ENCODE results near the gene CEBPA.
"Not testable (repeated sequence)": the region's sequence is repeated elsewhere in the genome, so short reads cannot be mapped to it uniquely, and the experiment has no call there.

CEBPA gene

DNA sequence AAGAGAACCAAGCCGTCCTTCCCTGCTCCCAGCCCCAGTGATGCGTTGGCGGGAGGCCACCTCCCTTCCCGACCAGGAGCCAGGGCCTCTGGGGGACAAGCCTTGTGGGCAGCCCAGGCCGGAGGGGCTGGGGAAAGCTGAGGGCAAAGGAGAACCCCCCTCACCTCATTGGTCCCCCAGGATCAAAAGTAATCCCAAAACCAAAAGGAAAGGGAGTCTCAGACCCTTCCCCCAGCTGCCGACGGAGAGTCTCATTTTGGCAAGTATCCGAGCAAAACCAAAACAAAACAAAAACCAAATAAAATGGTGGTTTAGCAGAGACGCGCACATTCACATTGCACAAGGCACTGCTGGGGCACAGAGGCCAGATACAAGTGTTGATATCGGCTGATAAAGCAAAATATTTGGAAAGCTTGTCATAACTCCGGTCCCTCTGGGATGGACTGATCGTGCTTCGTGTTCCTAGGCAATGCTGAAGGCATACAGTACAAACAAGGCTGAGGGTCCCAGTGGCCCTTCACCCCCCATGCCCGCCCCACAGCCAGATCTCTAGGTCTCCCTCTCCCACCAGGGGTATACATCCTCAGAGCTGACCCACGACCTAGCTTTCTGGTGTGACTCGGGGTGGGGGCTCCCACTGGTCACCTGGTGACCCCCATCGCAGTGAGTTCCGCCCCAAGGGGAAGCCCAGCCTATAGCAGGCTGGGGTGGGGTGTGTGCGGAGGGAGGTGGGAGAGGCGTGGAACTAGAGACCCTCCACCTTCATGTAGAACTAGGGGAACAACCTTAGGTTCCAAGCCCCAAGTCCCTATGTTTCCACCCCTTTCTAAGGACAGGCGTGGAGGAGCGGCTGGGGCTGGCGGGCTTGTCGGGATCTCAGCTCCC is 2.1 kb downstream of the CEBPA start:
- DNase-seq (ENCODE audit: low read depth) = no peak

- no peak for DNase-seq (ENCODE audit: low read depth)
Observed at GRCh38 chr19:33299051-33299688, 3.2 kb downstream of the CEBPA start.

- DNase-seq (ENCODE audit: low read depth) = no peak
Observed at GRCh38 chr19:33298146-33298911, 4.0 kb downstream of the CEBPA start.

DNA sequence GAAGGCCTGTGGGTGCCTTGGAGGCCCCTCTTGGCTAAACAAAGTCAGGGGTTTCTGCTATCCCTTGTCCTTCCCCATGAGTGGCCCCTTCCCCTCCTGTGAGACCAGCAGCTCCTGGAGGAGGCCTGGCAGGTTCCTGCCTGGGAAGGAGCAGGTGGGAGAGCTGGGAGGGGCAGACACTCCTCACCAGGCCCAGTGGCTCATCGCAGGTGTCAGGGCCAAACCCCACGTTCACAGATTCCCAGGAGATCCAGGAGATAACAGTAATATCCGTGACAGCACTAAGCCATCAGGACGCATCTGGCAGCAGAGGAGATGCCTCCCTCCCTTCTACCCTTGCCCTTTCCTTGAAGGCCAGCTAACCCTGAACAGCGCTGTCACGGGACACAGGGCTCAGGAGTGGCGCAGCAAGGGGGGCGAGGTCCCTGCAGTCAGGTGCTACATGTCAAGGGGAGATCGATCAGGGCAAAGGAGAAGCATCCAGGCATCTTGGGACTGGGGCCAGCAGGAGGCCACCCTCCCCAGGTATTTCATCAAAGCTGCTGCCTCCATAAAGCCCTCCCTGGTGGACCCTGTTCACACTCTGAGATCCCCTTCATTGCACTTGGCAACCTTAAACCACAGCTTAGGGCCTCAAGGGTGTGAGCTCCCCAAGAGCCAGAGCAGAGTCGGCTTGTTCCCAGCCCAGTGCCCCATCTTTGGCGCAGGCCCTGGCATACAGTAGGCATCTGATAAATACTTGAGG is 4.8 kb downstream of the CEBPA start:
- no peak for DNase-seq (ENCODE audit: low read depth)

- DNase-seq (ENCODE audit: low read depth) = no peak
Observed at GRCh38 chr19:33296488-33296971, 5.8 kb downstream of the CEBPA start.

DNA sequence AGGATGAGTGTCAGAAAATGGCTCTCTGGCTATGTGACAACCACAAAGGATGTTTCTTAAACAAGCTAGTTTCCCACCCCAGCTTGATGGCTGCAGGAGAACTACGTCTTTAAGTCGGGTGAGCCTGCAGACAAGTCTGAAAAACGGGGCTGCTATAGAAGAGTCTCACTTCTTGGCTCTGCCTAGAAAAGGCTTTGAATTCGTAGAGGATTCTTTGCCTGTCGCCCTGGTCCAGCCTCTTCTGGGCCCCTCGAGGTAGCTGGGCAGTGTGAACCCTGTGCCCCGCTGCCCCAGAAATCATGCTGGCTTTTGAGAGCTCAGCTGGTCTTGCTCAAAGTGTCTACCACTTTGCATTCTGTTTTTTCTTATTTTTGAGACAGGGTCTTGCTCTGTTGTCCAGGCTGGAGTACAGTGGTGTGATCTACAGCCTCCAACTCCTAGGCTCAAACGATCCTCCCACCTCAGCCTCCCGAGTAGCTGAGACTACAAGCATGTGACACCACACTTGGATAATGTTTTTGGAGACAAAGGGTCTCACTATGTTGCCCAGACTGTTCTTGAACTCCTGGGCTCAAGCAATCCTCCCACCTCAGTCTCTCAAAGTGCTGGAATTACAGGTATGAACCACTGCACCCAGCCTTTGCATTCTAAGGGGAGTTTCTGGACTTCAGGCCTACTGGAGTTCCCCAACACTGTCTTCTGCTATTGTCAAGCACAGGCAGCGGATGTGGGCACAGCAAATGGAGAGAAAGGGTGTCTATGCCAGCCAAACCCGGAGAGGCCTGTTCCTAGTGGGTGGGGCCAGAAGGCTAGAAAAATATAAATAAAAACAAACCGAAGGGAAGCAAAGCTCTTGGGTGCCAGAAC is 6.5 kb downstream of the CEBPA start:
- DNase-seq (ENCODE audit: low read depth) = no peak

GRCh38 chr19:33295046-33295445 is 7.3 kb downstream of the CEBPA start:
- not testable (repeated sequence) for DNase-seq (ENCODE audit: low read depth)

GRCh38 chr19:33294058-33294798 is 8.1 kb downstream of the CEBPA start:
- no peak for DNase-seq (ENCODE audit: low read depth)

DNA sequence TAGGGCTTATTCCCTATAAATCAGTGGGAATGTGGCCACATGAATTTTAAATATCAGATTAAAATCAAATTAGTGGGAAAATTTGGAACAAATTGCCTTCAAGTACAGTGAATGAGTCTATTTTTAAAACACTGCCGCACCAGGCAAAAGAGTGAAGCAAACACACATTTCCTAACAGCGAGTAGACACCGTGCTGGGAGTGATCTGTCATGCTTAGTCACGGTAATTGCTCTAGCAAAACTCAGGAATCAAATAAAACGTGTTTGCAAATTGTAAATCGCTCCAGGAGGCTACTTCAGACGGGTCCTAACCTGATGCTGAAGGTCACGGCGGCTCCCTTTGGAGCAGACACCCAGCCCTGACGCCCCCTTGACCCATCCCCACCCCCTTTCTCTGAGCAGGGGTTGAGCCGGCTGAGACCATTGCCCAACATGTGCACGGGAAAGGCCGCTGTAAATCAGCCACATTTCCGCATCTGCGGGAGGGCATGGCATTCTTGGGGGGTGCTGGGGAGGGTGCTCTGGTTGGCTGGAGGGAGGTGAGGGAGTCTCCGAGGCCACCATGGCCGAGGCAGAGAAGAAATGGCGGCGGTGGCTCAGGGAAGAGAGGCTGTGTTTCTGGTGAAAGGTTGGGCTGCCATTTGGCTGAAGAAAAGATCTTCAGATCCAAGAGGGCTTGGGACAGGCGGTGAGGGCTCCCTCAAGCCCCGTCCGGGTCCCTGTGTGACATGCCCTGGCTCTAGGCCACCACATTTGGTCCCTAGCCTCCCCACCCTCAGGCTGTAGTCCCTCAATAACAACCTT is 8.9 kb downstream of the CEBPA start:
- DNase-seq (ENCODE audit: low read depth) = no peak

DNA sequence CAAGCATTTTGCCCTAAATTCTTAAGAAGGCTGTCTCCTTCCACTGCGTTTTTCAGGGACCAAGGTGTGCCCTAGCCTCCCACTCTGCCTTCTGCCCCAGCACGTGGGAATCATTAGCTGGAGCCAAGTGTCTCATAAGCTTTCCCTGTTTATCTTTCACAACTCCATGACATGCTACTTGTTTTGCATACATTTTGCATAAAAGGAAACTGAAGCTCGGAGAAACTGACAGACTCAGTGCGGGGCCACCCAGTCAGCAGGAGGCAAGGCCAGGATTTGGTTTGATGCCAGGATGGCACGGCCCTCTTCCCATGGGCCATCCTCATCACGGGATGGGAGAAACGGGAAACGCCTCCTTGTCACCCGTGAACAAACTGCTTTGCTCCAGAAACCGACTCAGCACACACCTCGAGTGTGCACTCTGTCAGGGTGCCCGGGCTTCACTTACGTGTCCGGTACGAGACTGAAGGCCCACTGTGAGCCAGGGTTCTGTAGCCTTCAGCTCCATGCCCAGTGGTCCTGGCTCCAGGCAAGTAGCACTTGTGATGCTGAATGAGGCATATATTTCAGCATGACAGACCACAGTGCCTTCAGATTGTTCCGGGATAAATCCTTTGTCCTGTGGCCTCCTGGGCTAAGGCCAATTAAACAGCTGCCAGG is 9.6 kb downstream of the CEBPA start:
- no peak for DNase-seq (ENCODE audit: low read depth)

DNA sequence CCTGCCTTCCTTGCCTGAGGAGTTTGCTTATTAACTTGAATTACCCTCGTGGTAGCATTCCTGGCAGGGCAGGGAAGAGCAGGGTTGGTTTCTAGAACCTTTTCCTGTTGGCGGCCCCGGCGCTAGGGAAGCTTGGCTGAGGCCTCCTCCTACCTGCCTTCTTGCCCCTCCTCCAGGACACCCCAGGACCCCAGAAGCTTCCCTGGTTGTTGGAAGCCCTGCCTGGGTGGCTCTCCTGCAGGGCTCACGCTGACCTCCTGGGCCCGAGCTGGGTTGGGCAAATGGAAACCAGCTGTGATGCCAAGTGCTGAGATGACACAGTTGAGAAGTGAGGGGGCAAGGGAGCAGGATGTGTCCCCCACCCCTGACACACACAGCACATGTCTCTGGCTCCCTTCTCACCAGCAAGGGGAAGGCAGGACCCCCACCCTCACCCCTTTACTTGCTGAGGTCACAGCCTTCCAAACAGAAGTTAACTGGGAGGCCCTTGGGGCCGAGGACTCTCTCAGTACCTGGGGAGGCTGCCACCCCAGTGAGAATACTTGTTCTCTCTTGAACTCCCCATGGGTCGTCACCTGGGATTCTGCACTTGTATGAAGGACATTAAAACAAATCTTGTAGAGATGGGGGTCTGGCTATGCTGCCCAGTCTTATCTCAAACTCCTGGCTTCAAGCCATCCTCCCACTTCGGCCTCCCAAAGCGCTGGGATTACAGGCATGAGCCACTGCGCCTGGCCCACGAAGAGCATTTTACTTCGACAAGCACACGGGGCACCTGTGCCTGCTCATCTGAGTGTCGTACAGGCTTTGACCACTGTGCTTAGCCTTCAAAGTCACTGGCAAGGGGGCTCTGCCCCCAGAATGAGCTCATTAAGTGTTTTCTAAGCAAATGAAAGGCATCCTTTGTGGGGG is 10.5 kb downstream of the CEBPA start:
- no peak for DNase-seq (ENCODE audit: low read depth)

DNA sequence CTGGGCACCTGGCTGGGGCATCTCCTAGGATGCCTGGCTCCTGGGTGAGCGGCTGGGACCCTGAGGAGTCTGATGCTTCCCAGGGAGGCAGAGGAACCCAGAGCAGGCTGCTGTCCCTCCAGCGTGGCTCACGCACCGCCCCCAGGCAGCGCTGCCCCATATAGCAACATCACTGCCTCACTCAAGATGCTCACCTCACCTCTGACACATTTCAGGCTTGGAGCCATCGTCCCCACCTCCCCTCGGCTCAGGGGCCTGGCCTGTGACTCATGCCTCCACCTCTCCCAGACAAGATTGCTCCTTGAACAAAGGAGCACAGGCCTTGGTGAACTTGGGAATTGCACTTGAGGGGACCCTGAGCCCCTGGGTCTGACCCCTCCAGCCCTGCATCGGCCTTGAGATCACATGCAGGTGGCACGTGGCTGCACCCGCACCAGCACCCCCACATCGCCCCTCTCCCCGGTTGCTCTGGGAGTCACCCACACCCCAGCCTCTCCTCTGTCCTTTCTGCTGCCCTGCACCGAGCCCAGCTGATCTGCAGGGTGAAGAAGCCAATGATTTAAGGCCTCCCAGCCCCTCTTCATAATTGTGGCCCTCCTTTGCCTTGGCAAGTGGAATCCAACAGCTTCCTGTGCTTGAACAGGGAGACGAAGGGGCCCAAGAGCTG is 11.2 kb downstream of the CEBPA start:
- DNase-seq (ENCODE audit: low read depth) = no peak

DNA sequence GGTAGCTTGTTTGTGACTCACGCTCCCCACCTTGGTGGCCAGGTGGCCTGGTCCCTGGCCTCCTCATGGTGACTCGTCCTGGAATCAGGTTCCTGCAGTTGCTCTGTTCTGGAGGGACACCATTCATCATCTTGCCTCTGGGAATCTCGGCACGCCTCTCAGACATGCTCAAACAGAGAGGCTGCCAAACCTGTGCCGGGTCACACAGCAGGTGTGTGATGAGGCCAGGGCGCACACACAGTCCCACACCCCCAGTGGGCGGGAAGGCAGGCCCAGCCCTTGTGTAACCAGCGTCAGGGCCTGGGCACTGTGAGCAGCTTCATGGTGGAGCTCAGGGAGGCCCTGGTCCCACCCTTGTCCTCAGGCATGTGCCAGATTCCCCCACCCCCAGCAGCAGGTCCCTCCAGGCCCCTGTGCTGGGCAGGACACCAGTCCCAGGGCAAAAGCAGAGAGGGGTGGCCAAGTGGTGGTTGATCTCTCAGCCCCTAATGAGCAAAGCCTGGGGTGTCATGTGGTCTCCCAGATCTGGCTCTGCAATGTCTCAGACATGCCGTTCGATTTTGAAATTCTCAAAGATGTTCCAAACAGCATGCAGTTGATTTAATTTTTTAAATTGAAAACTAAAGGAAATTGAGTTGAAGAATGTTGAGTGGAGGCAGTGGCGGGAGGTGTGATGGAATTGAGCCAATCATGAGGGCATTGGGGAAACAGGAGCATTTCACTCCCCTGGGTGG is 12.1 kb downstream of the CEBPA start:
- no peak for DNase-seq (ENCODE audit: low read depth)

DNA sequence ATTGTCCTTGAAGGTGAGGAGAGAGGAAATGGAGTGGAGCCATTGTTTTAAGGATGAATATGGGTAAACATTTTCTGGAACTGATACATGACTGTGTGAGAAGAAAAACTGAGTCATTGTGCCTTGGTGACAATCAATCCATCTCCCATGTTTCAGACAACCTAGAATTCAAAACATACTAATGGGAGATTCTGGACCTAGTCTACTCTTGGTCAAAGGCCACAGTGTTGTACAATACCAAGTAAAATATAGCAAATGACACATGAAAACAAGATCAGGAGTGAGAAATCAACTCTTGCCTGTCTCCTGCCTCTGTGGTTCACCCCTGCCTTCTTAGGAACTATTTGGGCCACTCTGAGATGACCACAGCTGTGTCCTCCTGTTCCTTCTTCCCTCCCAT is 13.1 kb downstream of the CEBPA start:
- no peak for DNase-seq (ENCODE audit: low read depth)

DNA sequence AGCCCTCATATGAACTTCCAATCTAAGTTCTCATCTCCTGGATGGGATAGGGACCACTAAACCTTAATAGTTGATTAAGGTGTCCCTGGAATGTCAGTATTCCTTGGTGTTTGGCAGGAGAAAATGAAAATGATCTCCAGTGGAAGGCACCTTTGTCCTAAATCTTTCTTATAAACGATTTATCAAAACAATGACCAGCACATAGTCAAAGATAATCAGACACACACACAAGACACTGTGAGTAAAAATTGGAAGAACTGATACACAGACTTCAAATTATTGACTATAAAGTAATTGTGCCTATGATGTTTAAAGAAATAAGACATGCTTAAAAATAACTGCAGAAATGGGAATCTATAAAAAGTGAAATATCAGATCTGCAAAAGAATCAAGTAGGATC is 13.7 kb downstream of the CEBPA start:
- no peak for DNase-seq (ENCODE audit: low read depth)

GRCh38 chr19:33287927-33288326 is 14.4 kb downstream of the CEBPA start:
- no peak for DNase-seq (ENCODE audit: low read depth)

GRCh38 chr19:33287438-33287837 is 14.9 kb downstream of the CEBPA start:
- no peak for DNase-seq (ENCODE audit: low read depth)
